HG03521 (cell line): ENCODE measurements around the gene KLK14.

ENCODE experiments used
- ATAC-seq: cut with Tn5 transposase; IDR thresholded peaks from one replicate; pipeline ENCODE4 v1.9.1; 2021; ENCODE audit warnings: mild to moderate bottlenecking, moderate library complexity; ENCODE audit not compliant: unreplicated experiment

Gene KLK14

GRCh38 chr19:51055866-51056265 lies 26.8 kb downstream of the KLK14 start:
- no peak for ATAC-seq

GRCh38 chr19:51047031-51047335 lies 35.7 kb downstream of the KLK14 start:
- ATAC-seq: no peak

GRCh38 chr19:51044327-51044726 lies 38.4 kb downstream of the KLK14 start:
- ATAC-seq: no peak

GRCh38 chr19:51043497-51043896 lies 39.2 kb downstream of the KLK14 start:
- no peak for ATAC-seq

GRCh38 chr19:51040151-51040550 lies 42.5 kb downstream of the KLK14 start:
- no peak for ATAC-seq

- ATAC-seq: no peak
These were observed 46.2 kb downstream of the KLK14 start for GRCh38 chr19:51036519-51036918.

GRCh38 chr19:51034704-51035103 lies 48.0 kb downstream of the KLK14 start, which contains the start of gene KLK12:
KLK12 (minus strand) TSS chr19:51035002; CDS start chr19:51034621, 381 bp downstream.
- no peak for ATAC-seq

GRCh38 chr19:51031880-51032225 lies 50.8 kb downstream of the KLK14 start:
- ATAC-seq: no peak

- no peak for ATAC-seq
These were observed 51.3 kb downstream of the KLK14 start for GRCh38 chr19:51031220-51031879.

- ATAC-seq: no peak
These were observed 52.1 kb downstream of the KLK14 start for GRCh38 chr19:51030631-51031030.

GRCh38 chr19:51029718-51030117 lies 53.0 kb downstream of the KLK14 start:
- ATAC-seq: no peak
